CD14-positive monocyte (primary cell): ENCODE measurements around the gene CSRP1. TPM values are rescaled to one million over a fixed set of nuclear protein-coding genes. Genes with fewer than 3 reads are reported as not detected.
A peak's percentile ranks its signal among the peaks of the same experiment; 100 is the strongest.

Source experiments
- DNase-seq, 3 donors: peaks; one replicate each; pipeline ENCODE4 v3.0.0-alpha.2; 2011 to 2022
- H2AFZ ChIP-seq: 2 replicates; pipeline ENCODE4 v1.6.0; 2012; ENCODE audit warnings: mild to moderate bottlenecking, low read depth, low read length, inconsistent platforms; ENCODE audit not compliant: insufficient read depth, poor library complexity, severe bottlenecking
- H3K27ac ChIP-seq, 2 donors: 1 replicate in 1 of 2; 2 replicates in 1 of 2; pipeline ENCODE4 v1.5.1; 2012 to 2013; ENCODE audit warnings: low read length in 2 of 2, control low read depth in 1 of 2, inconsistent platforms in 1 of 2, low read depth in 1 of 2, mild to moderate bottlenecking in 1 of 2
- H3K27me3 ChIP-seq, 2 donors: one replicate each; pipeline versions ENCODE4 v1.6.0 to v1.6.1; 2011 to 2013; ENCODE audit warnings: low read length in 2 of 2; ENCODE audit not compliant: control insufficient read depth in 2 of 2, insufficient read depth in 2 of 2
- H3K36me3 ChIP-seq, 2 donors: replicated peaks in 1 of 2; 1 replicate in 1 of 2; 2 replicates in 1 of 2; pipeline versions ENCODE4 v1.5.1 to v1.6.1; 2012 to 2013; ENCODE audit warnings: low read length in 2 of 2, control low read depth in 1 of 2, inconsistent platforms in 1 of 2, mild to moderate bottlenecking in 1 of 2; ENCODE audit not compliant: insufficient read depth in 2 of 2, control insufficient read depth in 1 of 2
- H3K4me1 ChIP-seq, 2 donors: 1 replicate in 1 of 2; 2 replicates in 1 of 2; pipeline versions ENCODE4 v1.5.1 to v1.6.1; 2012 to 2013; ENCODE audit warnings: low read length in 2 of 2, control low read depth in 1 of 2, inconsistent platforms in 1 of 2, mild to moderate bottlenecking in 1 of 2, moderate library complexity in 1 of 2; ENCODE audit not compliant: insufficient read depth in 2 of 2, control insufficient read depth in 1 of 2
- H3K4me2 ChIP-seq: replicated peaks from 2 replicates; pipeline ENCODE3; 2012; ENCODE audit warnings: low read length, moderate library complexity, mild to moderate bottlenecking; ENCODE audit not compliant: poor library complexity, severe bottlenecking; ENCODE audit errors: extremely low read depth
- H3K4me3 ChIP-seq, 3 experiments: fragments of 200-600 bp in 1 of 3; sonication (generic) in 1 of 3; replicated peaks in 1 of 3; 1 replicate in 2 of 3; 2 replicates in 1 of 3; pipeline ENCODE4 v1.5.1; 2011 to 2013; ENCODE audit warnings: low read length in 3 of 3, mild to moderate bottlenecking in 3 of 3, control low read depth in 2 of 3, low read depth in 2 of 3, inconsistent platforms in 1 of 3, moderate library complexity in 1 of 3
- H3K79me2 ChIP-seq: 2 replicates; pipeline ENCODE4 v1.6.0; 2012; ENCODE audit warnings: mild to moderate bottlenecking, control low read depth, inconsistent platforms, low read length, moderate library complexity; ENCODE audit not compliant: insufficient read depth
- H3K9ac ChIP-seq: 2 replicates; pipeline ENCODE4 v1.6.0; 2017; ENCODE audit warnings: low read length, mild to moderate bottlenecking; ENCODE audit not compliant: insufficient read depth, poor library complexity, severe bottlenecking
- H3K9me3 ChIP-seq, 2 donors: replicated peaks in 1 of 2; 1 replicate in 1 of 2; 2 replicates in 1 of 2; pipeline versions ENCODE4 v1.5.1 to v1.6.1; 2012 to 2013; ENCODE audit warnings: low read length in 2 of 2, control low read depth in 1 of 2; ENCODE audit not compliant: control insufficient read depth in 1 of 2, insufficient read depth in 1 of 2
- H4K20me1 ChIP-seq: 2 replicates; pipeline ENCODE4 v1.6.0; 2012; ENCODE audit warnings: mild to moderate bottlenecking, low read length, control low read depth, moderate library complexity; ENCODE audit not compliant: insufficient read depth
- H3K27ac Mint-ChIP-seq, 7 donors: one replicate each; pipeline ENCODE4 v1.8.0; 2020; ENCODE audit warnings: mild to moderate bottlenecking in 7 of 7, mixed read lengths in 7 of 7, moderate library complexity in 6 of 7, inconsistent platforms in 2 of 7
- H3K27me3 Mint-ChIP-seq, 3 donors: one replicate each; pipeline ENCODE4 v1.8.0; 2021 to 2022; ENCODE audit warnings: low read depth in 3 of 3, mild to moderate bottlenecking in 3 of 3, mixed read lengths in 3 of 3, moderate library complexity in 3 of 3, inconsistent platforms in 1 of 3
- H3K36me3 Mint-ChIP-seq, 2 donors: one replicate each; pipeline ENCODE4 v1.8.0; 2020; ENCODE audit warnings: mixed read lengths in 2 of 2, inconsistent platforms in 1 of 2, mild to moderate bottlenecking in 1 of 2
- H3K4me1 Mint-ChIP-seq: one replicate; pipeline ENCODE4 v1.8.0; 2020; ENCODE audit warnings: mild to moderate bottlenecking, mixed read lengths
- H3K4me3 Mint-ChIP-seq, 2 donors: one replicate each; pipeline ENCODE4 v1.8.0; 2020; ENCODE audit warnings: mild to moderate bottlenecking in 2 of 2, mixed read lengths in 2 of 2, moderate library complexity in 1 of 2
- H3K9me3 Mint-ChIP-seq, 7 donors: one replicate each; pipeline ENCODE4 v1.8.0; 2020 to 2022; ENCODE audit warnings: mixed read lengths in 7 of 7, mild to moderate bottlenecking in 6 of 7, moderate library complexity in 6 of 7, inconsistent platforms in 2 of 7
- WGBS: methylation state at CpG from one replicate; pipeline ENCODE4 v1.1.5; 2013; ENCODE audit warnings: missing lambda C conversion rate; ENCODE audit not compliant: insufficient coverage; 5-methylcytosine and 5-hydroxymethylcytosine counted together
- intact Hi-C, 2 donors: fragments of 100-400 bp; cut with micrococcal nuclease; formaldehyde crosslinking; loops; one replicate each; pipeline versions ENCODE4 v1.15.0 to v1.15.1; 2023
- polyA plus RNA-seq, 3 donors: library from polyadenylated mRNA; depleted of rRNA in 1 of 3; unstranded in 2 of 3; stranded (reverse) in 1 of 3; fragments of 300-500 nt in 2 of 3; fragments of >200 nt in 1 of 3; fragmentation: Illumina TruSeq in 2 of 3; gene quantifications; 1 replicate in 2 of 3; 2 replicates in 1 of 3; pipeline ENCODE4 v1.2.3, GENCODE V29; 2012 to 2021
- TF ChIP-seq, protein P1 (sequence below): fragments of 200-600 bp; IDR thresholded peaks from one replicate; pipeline ENCODE4 v1.8.0; 2022; ENCODE audit warnings: antibody characterized with exemption, mild to moderate bottlenecking

CSRP1 gene
- polyA plus RNA-seq, 3 donors, result 87.4 to 111 (median 98.8) TPM

DNA sequence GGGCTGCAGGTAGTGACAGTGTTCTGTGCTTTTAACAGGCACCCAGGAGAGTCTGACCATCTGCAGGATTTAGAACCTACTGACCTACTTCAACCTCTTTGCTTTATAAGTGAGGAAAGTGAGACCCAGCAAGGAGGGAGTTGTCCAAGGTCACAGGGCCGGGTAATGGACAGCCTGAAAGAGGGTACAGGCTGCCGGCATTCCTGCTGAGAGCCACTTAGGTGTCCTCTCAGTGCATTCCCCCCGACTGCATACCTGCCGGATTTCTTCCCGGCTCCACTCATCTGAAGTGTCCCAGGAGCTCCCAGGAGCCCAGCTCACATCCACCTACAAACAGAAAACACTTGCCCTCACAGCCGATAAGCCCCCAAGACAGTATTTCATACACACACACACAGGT, 51.8 kb downstream of the CSRP1 start:
- H3K9ac ChIP-seq, result no peak overlapping the region
- no peaks in the 10 kb centered on the region for H3K36me3 ChIP-seq
- no peaks in the 10 kb centered on the region for H3K9me3 ChIP-seq
- TF ChIP-seq, protein P1, sequence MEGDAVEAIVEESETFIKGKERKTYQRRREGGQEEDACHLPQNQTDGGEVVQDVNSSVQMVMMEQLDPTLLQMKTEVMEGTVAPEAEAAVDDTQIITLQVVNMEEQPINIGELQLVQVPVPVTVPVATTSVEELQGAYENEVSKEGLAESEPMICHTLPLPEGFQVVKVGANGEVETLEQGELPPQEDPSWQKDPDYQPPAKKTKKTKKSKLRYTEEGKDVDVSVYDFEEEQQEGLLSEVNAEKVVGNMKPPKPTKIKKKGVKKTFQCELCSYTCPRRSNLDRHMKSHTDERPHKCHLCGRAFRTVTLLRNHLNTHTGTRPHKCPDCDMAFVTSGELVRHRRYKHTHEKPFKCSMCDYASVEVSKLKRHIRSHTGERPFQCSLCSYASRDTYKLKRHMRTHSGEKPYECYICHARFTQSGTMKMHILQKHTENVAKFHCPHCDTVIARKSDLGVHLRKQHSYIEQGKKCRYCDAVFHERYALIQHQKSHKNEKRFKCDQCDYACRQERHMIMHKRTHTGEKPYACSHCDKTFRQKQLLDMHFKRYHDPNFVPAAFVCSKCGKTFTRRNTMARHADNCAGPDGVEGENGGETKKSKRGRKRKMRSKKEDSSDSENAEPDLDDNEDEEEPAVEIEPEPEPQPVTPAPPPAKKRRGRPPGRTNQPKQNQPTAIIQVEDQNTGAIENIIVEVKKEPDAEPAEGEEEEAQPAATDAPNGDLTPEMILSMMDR, result no peak
- peaks cover 19 to 28% of the 10 kb centered on the region in 2 donors for H3K4me1 ChIP-seq
- H3K36me3 Mint-ChIP-seq, result no peaks in the 10 kb centered on the region
- intact Hi-C loops, result no loop called here
- H3K27me3 ChIP-seq, result no peaks in the 10 kb centered on the region
- H3K4me3 ChIP-seq, result no peak overlapping the region
- no peaks in the 10 kb centered on the region for H3K79me2 ChIP-seq
- no peak overlapping the region for H3K27ac Mint-ChIP-seq
- H3K27ac ChIP-seq, result no peak overlapping the region
- H3K4me1 Mint-ChIP-seq, result peaks cover 30% of the 10 kb centered on the region
- no peak overlapping the region for H3K4me2 ChIP-seq
- no peak overlapping the region for H2AFZ ChIP-seq
- no peak for DNase-seq
- H3K9me3 Mint-ChIP-seq, result no peaks in the 10 kb centered on the region
- 88% methylated on average over 6 of the region's 6 CpGs for WGBS
- H4K20me1 ChIP-seq, result no peaks in the 10 kb centered on the region
- no peak overlapping the region for H3K4me3 Mint-ChIP-seq
- peaks cover 6 to 14% (median 6%) of the 10 kb centered on the region in 3 donors for H3K27me3 Mint-ChIP-seq

DNA sequence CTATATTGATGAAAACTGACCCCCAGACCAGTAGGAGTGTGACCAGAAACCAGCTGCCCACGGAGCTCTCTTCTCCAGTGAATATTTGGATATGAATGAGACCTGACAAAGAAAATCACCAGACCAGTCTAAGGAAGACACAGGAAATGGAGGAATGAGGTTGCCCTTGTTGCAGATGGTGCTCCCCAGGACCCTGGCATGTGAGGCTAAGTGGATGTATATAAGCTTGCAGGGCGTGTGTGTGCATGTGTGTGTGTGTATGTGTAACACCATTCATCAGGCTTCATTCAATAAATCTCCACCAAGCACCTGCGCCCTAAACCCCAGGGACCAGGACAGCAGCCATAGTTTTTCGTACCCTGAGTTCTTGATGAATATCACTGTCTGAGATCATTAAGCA, 52.3 kb downstream of the CSRP1 start:
- Histone ChIP-seq H3K9ac (no peak overlapping the region), H3K4me2 (no peak overlapping the region), H4K20me1 (no peaks in the 10 kb centered on the region), H3K27ac (no peak overlapping the region), H3K36me3 (no peaks in the 10 kb centered on the region), H3K27me3 (no peaks in the 10 kb centered on the region), H3K9me3 (no peaks in the 10 kb centered on the region), H3K4me1 (peaks cover 19 to 28% of the 10 kb centered on the region in 2 donors), H3K4me3 (no peak overlapping the region), H2AFZ (no peak overlapping the region), H3K79me2 (no peaks in the 10 kb centered on the region)
- 100% methylated on average over 2 of the region's 4 CpGs for WGBS
- H3K27me3 Mint-ChIP-seq, result peaks cover 6 to 14% (median 6%) of the 10 kb centered on the region in 3 donors
- TF ChIP-seq, protein P1, result no peak
- H3K27ac Mint-ChIP-seq, result peak overlapping the region in 1 of 7 donors; percentile 35
- H3K4me1 Mint-ChIP-seq, result peaks cover 30% of the 10 kb centered on the region
- H3K36me3 Mint-ChIP-seq, result no peaks in the 10 kb centered on the region
- no peak overlapping the region for H3K4me3 Mint-ChIP-seq
- intact Hi-C loops, result no loop called here
- H3K9me3 Mint-ChIP-seq, result no peaks in the 10 kb centered on the region
- DNase-seq, result no peak
